HG03460 (cell line): ENCODE results near the gene NCAPG.

Experiments
- ATAC-seq: cut with Tn5 transposase; IDR thresholded peaks from one replicate; pipeline ENCODE4 v1.9.1; 2021; ENCODE audit not compliant: unreplicated experiment

Gene NCAPG

DNA sequence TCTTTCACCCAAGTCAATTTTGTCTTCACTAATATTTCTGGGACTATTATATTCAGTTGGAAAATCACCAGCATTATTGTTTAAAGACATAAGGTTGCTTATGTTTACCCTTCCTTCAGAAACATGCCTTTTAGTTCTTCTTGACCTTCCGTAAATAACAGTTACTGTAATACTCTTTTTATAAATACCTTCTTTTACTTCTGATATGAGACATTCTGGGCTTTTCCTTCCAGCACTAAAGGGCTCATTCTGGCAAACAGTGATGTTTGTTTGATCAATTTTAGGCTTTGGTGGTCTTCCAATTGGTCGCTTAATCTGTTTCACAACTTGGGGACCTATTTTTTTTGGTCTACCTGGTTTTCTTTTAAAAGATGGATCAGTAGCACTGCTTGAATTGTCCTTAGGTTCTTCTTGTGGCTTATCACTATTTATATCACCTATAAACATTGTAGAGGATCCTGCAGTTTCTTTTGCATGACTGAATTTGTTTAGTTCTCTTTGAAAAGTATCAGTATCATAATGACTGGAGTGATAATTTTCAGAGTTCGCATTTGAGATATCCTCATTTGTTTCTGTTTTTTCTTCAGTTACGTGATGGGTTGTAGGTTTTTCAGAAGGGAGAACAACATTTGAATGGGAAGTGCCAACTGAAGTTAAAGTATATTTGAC, 64.8 kb downstream of the NCAPG start:
- ATAC-seq = peak; percentile 95

DNA sequence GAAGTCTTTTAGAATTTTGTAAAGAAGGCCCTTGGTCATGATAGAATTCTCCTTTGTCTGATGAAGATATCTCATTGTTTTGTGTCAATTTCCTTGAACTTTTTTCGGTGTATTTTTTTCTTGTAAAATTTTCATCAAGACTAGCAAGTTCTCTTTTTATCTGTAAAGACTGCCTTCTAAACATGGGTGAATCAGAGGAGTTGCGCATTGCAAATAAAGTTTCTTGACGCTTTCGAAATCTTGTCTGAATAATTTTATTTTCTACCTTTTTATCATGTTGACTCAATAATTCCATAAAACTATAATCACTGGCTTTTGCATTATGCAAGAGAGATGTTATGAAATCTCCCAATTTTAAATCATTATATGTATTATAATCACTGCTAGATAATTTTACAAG, 66.2 kb downstream of the NCAPG start:
- ATAC-seq = no peak

DNA sequence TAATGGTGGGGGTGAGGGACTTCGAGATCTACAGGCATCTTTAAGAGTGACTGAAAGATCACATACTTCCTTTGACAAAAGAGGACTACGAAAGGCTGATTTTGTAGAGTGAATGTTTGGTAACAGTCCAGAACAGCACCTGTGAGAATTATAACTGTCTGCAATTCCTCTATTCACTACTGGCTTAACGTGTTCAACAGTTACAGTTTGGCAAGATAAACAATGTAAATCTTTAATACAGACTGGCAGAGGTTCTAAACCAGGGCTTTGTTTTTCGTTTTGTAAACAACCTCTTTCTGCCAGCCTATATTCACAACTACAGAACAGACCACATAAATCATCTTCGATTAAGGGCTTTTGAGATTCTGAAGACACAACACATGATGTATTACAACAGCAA, 66.9 kb downstream of the NCAPG start:
- ATAC-seq = no peak

GRCh38 chr4:17884063-17884462, 73.3 kb downstream of the NCAPG start:
- ATAC-seq = no peak

GRCh38 chr4:17884511-17884910, 73.7 kb downstream of the NCAPG start:
- ATAC-seq = no peak

- ATAC-seq = no peak
These were observed 78.9 kb downstream of the NCAPG start for GRCh38 chr4:17889692-17890091.

DNA sequence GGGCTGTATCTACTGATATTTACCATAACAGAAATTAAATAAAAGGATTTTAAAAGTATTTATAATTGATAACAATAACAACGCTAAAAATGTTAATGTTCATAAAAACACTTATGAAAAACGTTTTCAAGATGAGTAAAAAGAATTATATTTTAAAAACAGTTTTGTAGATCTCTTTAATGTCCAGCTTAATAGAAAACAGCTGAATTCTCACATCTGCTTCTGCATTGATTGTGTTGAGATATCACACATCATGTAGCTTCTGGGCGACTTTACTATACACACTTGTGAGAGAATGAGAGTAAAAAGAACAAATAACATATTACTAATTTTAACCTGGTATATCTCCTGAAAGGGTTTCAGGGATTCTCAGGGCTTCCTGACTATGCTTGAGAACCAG, 83.6 kb downstream of the NCAPG start:
- ATAC-seq = no peak
